B cell (primary cell): Measurements from ENCODE around the gene CDK13. TPM values are rescaled to one million over a fixed set of nuclear protein-coding genes. Genes with fewer than 3 reads are reported as not detected.

ENCODE experiments used
- ATAC-seq: fragments of 200-7000 bp; cut with Tn5 transposase; one replicate; pipeline ENCODE4 v1.10.0; 2021; ENCODE audit warnings: low read depth, mild to moderate bottlenecking, moderate number of reproducible peaks, moderate library complexity
- CTCF ChIA-PET: fragments of 350-600 bp; sonication (Branson Sonifier 250); formaldehyde crosslinking; loops from one replicate; lab custom pipeline; 2021; ENCODE audit warnings: antibody characterized with exemption, inconsistent platforms; lab: Charles Lee
- POLR2A ChIA-PET: fragments of 350-600 bp; sonication (Branson Sonifier 250); formaldehyde crosslinking; loops from one replicate; lab custom pipeline; 2021; ENCODE audit warnings: antibody characterized with exemption; lab: Charles Lee
- DNase-seq: peaks from one replicate; pipeline ENCODE4 v3.0.0; 2013
- H2AFZ ChIP-seq: 2 replicates; pipeline ENCODE4 v1.6.1; 2012; ENCODE audit warnings: mild to moderate bottlenecking, low read depth, low read length; ENCODE audit not compliant: insufficient read depth, poor library complexity, severe bottlenecking
- H3K27ac ChIP-seq, 2 donors: 1 replicate in 1 of 2; 2 replicates in 1 of 2; pipeline ENCODE4 v1.5.1; 2012 to 2013; ENCODE audit warnings: low read length in 2 of 2, mild to moderate bottlenecking in 2 of 2, moderate library complexity in 1 of 2
- H3K27me3 ChIP-seq, 4 experiments: fragments of 200-600 bp in 1 of 4; sonication (generic) in 1 of 4; replicated peaks in 1 of 4; 1 replicate in 2 of 4; 2 replicates in 2 of 4; pipeline versions ENCODE4 v1.6.1 to v1.7.0; 2013 to 2016; ENCODE audit warnings: low read length in 3 of 4, mild to moderate bottlenecking in 2 of 4, mixed read lengths in 1 of 4, moderate library complexity in 1 of 4; ENCODE audit not compliant: insufficient read depth in 4 of 4, control insufficient read depth in 3 of 4; ENCODE audit errors: control extremely low read depth in 1 of 4
- H3K36me3 ChIP-seq, 2 experiments: replicated peaks in 1 of 2; 1 replicate in 1 of 2; 2 replicates in 1 of 2; pipeline versions ENCODE4 v1.6.1 to v1.7.1; 2013; ENCODE audit warnings: low read length in 1 of 2; ENCODE audit not compliant: insufficient read depth in 2 of 2, control insufficient read depth in 1 of 2; ENCODE audit errors: control extremely low read depth in 1 of 2, extremely low read depth in 1 of 2
- H3K4me1 ChIP-seq, 2 donors: fragments of 200-600 bp in 1 of 2; sonication (generic) in 1 of 2; 1 replicate in 1 of 2; 2 replicates in 1 of 2; pipeline versions ENCODE4 v1.5.1 to v1.6.1; 2013 to 2017; ENCODE audit warnings: low read length in 2 of 2; ENCODE audit not compliant: control insufficient read depth in 2 of 2, insufficient read depth in 2 of 2
- H3K4me2 ChIP-seq: replicated peaks from 2 replicates; pipeline ENCODE3; 2012; ENCODE audit warnings: mild to moderate bottlenecking, low read depth, low read length; ENCODE audit not compliant: poor library complexity, severe bottlenecking
- H3K4me3 ChIP-seq, 5 experiments: fragments of 200-600 bp in 1 of 5; sonication (generic) in 1 of 5; 1 replicate in 3 of 5; 2 replicates in 2 of 5; pipeline versions ENCODE4 v1.5.1 to v1.7.0; 2011 to 2016; ENCODE audit warnings: low read length in 4 of 5, mild to moderate bottlenecking in 4 of 5, low read depth in 2 of 5, control low read depth in 1 of 5, moderate library complexity in 1 of 5; ENCODE audit not compliant: insufficient read depth in 1 of 5; ENCODE audit errors: control extremely low read depth in 1 of 5, extremely low read depth in 1 of 5
- H3K79me2 ChIP-seq: fragments of 200-600 bp; sonication (generic); one replicate; pipeline ENCODE4 v1.6.0; 2016; ENCODE audit warnings: low read length; ENCODE audit not compliant: control insufficient read depth, insufficient read depth
- H3K9ac ChIP-seq: fragments of 200-600 bp; sonication (generic); 2 replicates; pipeline ENCODE4 v1.6.1; 2017; ENCODE audit warnings: mild to moderate bottlenecking, low read length, moderate library complexity
- H3K9me3 ChIP-seq, 3 donors: one replicate each; pipeline versions ENCODE4 v1.6.1 to v1.7.1; 2013; ENCODE audit warnings: low read length in 2 of 3; ENCODE audit not compliant: control insufficient read depth in 2 of 3, insufficient read depth in 1 of 3; ENCODE audit errors: control extremely low read depth in 1 of 3
- H4K20me1 ChIP-seq: 2 replicates; pipeline ENCODE4 v1.6.0; 2012; ENCODE audit warnings: mild to moderate bottlenecking, low read length; ENCODE audit not compliant: insufficient read depth, control insufficient read depth, poor library complexity, severe bottlenecking
- H3K27ac Mint-ChIP-seq: one replicate; pipeline ENCODE4 v1.8.0; 2021; ENCODE audit warnings: mixed read lengths
- H3K27me3 Mint-ChIP-seq: one replicate; pipeline ENCODE4 v1.8.0; 2021; ENCODE audit warnings: mixed read lengths
- H3K4me1 Mint-ChIP-seq: one replicate; pipeline ENCODE4 v1.8.0; 2021; ENCODE audit warnings: mixed read lengths
- H3K4me3 Mint-ChIP-seq: one replicate; pipeline ENCODE4 v1.8.0; 2021; ENCODE audit warnings: mixed read lengths
- H3K9me3 Mint-ChIP-seq: one replicate; pipeline ENCODE4 v1.8.0; 2022; ENCODE audit warnings: mixed read lengths; ENCODE audit not compliant: insufficient read depth
- CTCF ChIP-seq: fragments of 200-600 bp; IDR thresholded peaks from one replicate; pipeline ENCODE4 v1.8.0; 2022; ENCODE audit warnings: antibody characterized with exemption, mild to moderate bottlenecking
- EZH2 ChIP-seq: IDR thresholded peaks from 2 replicates; pipeline ENCODE4 v1.6.1; 2012; ENCODE audit warnings: borderline replicate concordance, low read depth, mild to moderate bottlenecking, moderate library complexity, low read length; ENCODE audit not compliant: insufficient read depth, poor library complexity, severe bottlenecking
- WGBS: methylation state at CpG from one replicate; pipeline ENCODE4 v1.1.5; 2013; ENCODE audit warnings: missing lambda C conversion rate; ENCODE audit not compliant: insufficient coverage; 5-methylcytosine and 5-hydroxymethylcytosine counted together
- intact Hi-C: fragments of 100-400 bp; cut with micrococcal nuclease; formaldehyde crosslinking; loops from one replicate; pipeline ENCODE4 v1.10.0; 2022
- polyA plus RNA-seq: library from polyadenylated mRNA; depleted of rRNA; stranded (reverse); fragments of >200 nt; gene quantifications from 2 replicates; pipeline ENCODE4 v1.2.3, GENCODE V29; 2012
- total RNA-seq, 2 donors: library from RNA; stranded (reverse); fragments of 120-200 nt in 1 of 2; gene quantifications; 1 replicate in 1 of 2; 2 replicates in 1 of 2; pipeline versions ENCODE4 v1.2.3 to v1.2.4, GENCODE V29; 2013 to 2022

CDK13 gene
- total and polyA plus RNA-seq, 2 donors (not counting 1 experiment from before 2014, with no cell fraction given): 56.1 to 146 TPM

GRCh38 chr7:39951226-39952194, 1.5 kb downstream of the CDK13 start:
- ATAC-seq: peak; percentile 22
- H3K9me3 Mint-ChIP-seq: no peaks in the 10 kb centered on the region
- WGBS: 0% methylated on average over 79 of the region's 79 CpGs

More at GRCh38 chr7:39951226-39952194, 1.5 kb downstream of the CDK13 start:
- TF ChIP-seq EZH2 (no peak), CTCF (peak; percentile 73)
- Mint-ChIP-seq H3K4me3 (peak overlapping the region; percentile 94), H3K27ac (peak overlapping the region; percentile 89), H3K4me1 (peaks cover 58% of the 10 kb centered on the region), H3K27me3 (no peaks in the 10 kb centered on the region)
- Histone ChIP-seq H3K9me3 (no peaks in the 10 kb centered on the region), H3K4me3 (peak overlapping the region; percentile 77 to 98 (median 91)), H4K20me1 (peaks cover 59% of the 10 kb centered on the region), H3K9ac (peak overlapping the region; percentile 92), H2AFZ (peak overlapping the region; percentile 77), H3K4me1 (peaks cover 30 to 41% of the 10 kb centered on the region in 2 donors), H3K27ac (peak overlapping the region; percentile 69 to 98), H3K36me3 (peaks cover 0 to 3% of the 10 kb centered on the region in 2 experiments), H3K4me2 (peak overlapping the region; percentile 87), H3K27me3 (no peaks in the 10 kb centered on the region), H3K79me2 (peaks cover 60% of the 10 kb centered on the region)
- peak; percentile 87 for DNase-seq
- ChIA-PET POLR2A (interaction anchor here (0.6 to 1.3 kb wide), 5 partner anchors 13 to 362 kb away, joined by 3 to 6 read pairs (median 3); no protein-coding TSS in a partner anchor), CTCF (interaction anchor here (0.6 to 9.4 kb wide), 15 partner anchors 9 to 183 kb away, joined by 3 to 121 read pairs (median 4); partner anchors contain the start of genes MPLKIP and SUGCT)
- intact Hi-C loops: loop anchor here (1.0 to 5.0 kb wide), 7 partner anchors 41 to 1774 kb away; partner anchors contain the start of genes STARD3NL, VPS41 and YAE1
